ENCODE results near the gene HPN.

Gene HPN

DNA sequence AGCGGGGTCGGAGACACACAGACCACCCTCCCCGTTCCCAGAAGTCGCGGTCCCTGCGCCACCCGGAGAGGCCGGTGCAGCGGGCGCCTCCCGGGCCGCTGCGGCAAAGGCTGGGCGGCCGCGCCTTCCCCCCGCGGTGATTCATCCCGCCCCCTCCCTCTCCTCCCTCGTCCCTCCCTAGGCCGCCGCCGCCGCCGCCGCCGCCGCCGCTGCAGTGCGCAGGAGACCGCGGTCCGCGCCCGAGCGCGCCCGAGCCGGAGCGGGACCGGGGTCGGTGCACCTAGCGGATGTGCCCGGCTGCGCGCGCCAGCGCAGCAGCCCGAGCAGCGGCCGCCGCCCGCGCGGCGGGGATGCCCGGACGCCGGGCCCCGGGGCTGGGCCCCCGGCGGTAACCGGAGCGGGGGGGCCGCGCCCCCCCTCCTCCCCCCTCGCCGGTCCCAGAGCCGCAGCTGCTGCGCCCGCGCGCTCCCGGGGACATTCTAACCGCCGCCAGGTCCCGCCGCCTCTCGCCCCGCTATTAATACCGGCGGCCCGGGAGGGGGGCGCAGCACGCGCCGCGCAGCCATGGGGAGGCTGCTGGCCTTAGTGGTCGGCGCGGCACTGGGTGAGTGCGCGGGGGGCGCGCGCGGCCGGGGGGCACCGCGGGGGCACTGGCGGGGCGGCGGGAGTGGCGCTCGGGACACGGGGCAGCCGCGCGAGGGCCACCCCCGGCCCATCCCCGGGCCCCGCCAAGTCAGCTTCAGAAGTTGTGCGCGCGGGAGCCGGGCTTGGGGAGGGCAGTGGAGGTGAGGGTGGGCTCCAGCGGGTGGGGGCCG is 11.1 kb upstream of the HPN start, which contains the start of gene SCN1B:
TSS of gene SCN1B (plus strand) at position 214 of the 815 bp plus-strand sequence. CDS start at position 565, 351 bp downstream.
- DNase-seq (ENCODE audit: extremely low spot score), result peak; percentile 75
- POLR2A ChIA-PET, result no interaction called here
- TF ChIP-seq L3MBTL2 (conservative IDR thresholded peaks at IDR 0.05) (no peak), SP1 (IDR thresholded peaks at IDR 0.05) (no peak), FOXM1 (IDR thresholded peaks at IDR 0.05; ENCODE audit: borderline replicate concordance) (peak; percentile 87), TARDBP (IDR thresholded peaks at IDR 0.05) (no peak)
- CTCF ChIA-PET, result no interaction called here

DNA sequence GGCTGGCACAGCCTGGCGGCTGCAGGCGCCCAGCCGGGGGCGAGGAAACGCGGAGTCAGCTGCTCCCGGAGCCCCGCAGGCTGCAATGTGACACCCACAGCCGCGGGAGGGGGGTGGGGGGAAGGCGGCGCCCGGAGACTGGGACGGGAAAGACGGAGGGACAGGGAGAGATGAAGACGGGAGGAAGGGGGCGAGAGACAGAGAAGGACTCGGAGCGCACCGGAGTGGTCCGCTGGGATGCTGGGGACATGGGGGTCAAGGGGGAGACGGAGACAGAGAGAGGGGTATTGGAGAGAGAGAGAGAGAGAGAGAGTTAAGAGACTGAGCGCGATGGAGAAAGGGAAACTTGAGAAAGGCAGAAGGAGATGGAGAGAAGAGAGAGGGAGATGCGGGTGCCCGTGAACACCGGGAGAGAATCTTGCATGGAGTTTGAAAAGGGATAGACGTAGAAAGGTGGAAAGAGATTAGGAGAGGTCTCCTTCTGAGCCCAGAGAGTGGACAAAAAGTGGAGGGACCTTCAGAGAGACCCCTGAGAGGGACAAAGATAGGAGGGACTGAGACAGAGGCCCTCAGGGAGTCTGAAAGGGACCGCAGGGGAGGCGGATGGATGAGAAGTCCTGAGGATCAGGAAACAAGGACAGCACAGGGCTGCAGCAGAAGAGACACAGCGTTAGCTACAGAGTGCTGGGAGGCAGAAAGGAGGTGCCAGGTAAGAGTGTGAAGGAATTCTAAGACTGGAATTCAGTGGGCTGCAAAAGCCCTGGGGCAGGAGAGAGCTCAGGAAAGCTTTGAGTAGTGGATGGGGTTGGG is 10.2 kb upstream of the HPN start:
- DNase-seq (ENCODE audit: extremely low spot score), result peak; percentile 48
- CTCF ChIA-PET, result no interaction called here
- POLR2A ChIA-PET, result no interaction called here
- TF ChIP-seq ARNT (IDR thresholded peaks at IDR 0.05) (no peak), FOXK2 (IDR thresholded peaks at IDR 0.05) (no peak), ZNF384 (IDR thresholded peaks at IDR 0.05) (no peak)

DNA sequence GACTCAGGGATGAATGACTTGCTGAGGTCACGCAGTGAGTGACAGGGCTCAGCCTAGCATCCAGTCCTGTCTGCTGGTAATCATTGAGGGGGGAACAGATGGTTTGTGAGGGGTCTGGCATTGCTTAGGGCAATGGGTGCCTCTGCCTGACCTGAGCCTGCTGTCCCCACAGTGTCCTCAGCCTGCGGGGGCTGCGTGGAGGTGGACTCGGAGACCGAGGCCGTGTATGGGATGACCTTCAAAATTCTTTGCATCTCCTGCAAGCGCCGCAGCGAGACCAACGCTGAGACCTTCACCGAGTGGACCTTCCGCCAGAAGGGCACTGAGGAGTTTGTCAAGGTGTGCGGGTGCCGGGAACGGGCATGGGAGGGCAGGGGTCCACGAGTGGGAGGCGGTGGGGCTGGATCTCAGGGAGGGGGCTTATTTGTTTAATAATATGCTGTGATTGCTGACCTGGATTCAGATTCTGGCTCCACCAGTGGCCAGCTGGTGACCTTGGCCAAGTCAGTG is 9.1 kb upstream of the HPN start:
- DNase-seq (ENCODE audit: extremely low spot score), result no peak
- TF ChIP-seq L3MBTL2 (conservative IDR thresholded peaks at IDR 0.05), result no peak
- no peak for TF ChIP-seq FOXM1 (IDR thresholded peaks at IDR 0.05; ENCODE audit: borderline replicate concordance)
- TF ChIP-seq FOXA1 (IDR thresholded peaks at IDR 0.05), result no peak
- TF ChIP-seq BHLHE40 (IDR thresholded peaks at IDR 0.05; ENCODE audit: borderline replicate concordance), result no peak
- no peak for TF ChIP-seq HDGF (IDR thresholded peaks at IDR 0.05; ENCODE audit: borderline replicate concordance)
- TF ChIP-seq LEF1 (IDR thresholded peaks at IDR 0.05; ENCODE audit: borderline replicate concordance), result no peak
- TF ChIP-seq CTBP1 (IDR thresholded peaks at IDR 0.05; ENCODE audit: borderline replicate concordance), result no peak
- TF ChIP-seq SP1 (IDR thresholded peaks at IDR 0.05), result no peak
- POLR2A ChIA-PET, result no interaction called here
- CTCF ChIA-PET, result no interaction called here

DNA sequence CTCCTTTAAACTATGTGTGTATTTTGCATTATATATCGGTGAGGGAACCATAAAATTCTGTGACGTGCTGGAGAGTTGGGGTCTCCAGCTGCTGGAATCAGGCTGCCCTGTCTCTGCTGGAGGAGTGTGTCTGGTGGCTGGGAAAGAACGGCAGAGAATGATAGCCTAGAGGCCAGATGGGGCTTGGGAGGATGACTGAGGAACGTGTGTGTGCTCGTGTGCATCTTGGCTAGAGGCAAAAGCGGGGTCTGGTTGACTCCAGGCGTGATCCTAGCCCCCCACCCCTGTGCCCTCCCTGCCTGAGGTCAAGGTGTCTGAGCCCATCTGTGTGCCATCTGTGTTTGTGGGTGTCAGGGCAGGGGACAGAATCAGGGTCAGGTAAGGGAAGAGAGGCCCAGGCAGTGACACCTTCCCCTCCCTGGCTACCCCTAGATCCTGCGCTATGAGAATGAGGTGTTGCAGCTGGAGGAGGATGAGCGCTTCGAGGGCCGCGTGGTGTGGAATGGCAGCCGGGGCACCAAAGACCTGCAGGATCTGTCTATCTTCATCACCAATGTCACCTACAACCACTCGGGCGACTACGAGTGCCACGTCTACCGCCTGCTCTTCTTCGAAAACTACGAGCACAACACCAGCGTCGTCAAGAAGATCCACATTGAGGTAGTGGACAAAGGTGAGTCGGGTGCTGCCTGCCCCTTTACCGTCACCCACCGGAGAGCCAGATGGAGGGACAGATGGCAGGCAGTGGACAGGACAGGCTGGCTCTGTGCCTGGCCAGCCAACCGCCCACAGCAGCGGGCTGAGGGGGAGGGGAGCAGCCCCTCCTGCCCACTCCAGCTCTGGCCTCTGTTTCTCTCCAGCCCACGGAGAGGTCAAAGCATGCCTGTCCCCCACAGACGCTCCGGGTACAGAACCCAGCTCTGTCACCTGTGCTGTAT is 8.2 kb upstream of the HPN start:
- ChIA-PET CTCF (interaction anchor here (1.4 kb wide), 1 partner anchor 11 kb away, joined by 7 read pairs; no protein-coding TSS in a partner anchor), POLR2A (no interaction called here)
- DNase-seq (ENCODE audit: extremely low spot score), result no peak
- TF ChIP-seq BHLHE40 (IDR thresholded peaks at IDR 0.05; ENCODE audit: borderline replicate concordance), result no peak
- TF ChIP-seq TARDBP (IDR thresholded peaks at IDR 0.05), result no peak
- TF ChIP-seq FOXK2 (IDR thresholded peaks at IDR 0.05), result no peak
- TF ChIP-seq, protein P1, sequence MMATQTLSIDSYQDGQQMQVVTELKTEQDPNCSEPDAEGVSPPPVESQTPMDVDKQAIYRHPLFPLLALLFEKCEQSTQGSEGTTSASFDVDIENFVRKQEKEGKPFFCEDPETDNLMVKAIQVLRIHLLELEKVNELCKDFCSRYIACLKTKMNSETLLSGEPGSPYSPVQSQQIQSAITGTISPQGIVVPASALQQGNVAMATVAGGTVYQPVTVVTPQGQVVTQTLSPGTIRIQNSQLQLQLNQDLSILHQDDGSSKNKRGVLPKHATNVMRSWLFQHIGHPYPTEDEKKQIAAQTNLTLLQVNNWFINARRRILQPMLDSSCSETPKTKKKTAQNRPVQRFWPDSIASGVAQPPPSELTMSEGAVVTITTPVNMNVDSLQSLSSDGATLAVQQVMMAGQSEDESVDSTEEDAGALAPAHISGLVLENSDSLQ (IDR thresholded peaks at IDR 0.05), result no peak
- no peak for TF ChIP-seq CTBP1 (IDR thresholded peaks at IDR 0.05; ENCODE audit: borderline replicate concordance)
- TF ChIP-seq NFRKB (IDR thresholded peaks at IDR 0.05), result no peak
- TF ChIP-seq FOXA1 (IDR thresholded peaks at IDR 0.05), result no peak
- TF ChIP-seq SP1 (IDR thresholded peaks at IDR 0.05), result no peak
- no peak for TF ChIP-seq L3MBTL2 (conservative IDR thresholded peaks at IDR 0.05)
- no peak for TF ChIP-seq SUZ12 (IDR thresholded peaks at IDR 0.05)
- TF ChIP-seq LEF1 (IDR thresholded peaks at IDR 0.05; ENCODE audit: borderline replicate concordance), result no peak
- TF ChIP-seq ARNT (IDR thresholded peaks at IDR 0.05), result no peak
- TF ChIP-seq ELF4 (IDR thresholded peaks at IDR 0.05), result no peak
- no peak for TF ChIP-seq ZNF384 (IDR thresholded peaks at IDR 0.05)
- no peak for TF ChIP-seq HDGF (IDR thresholded peaks at IDR 0.05; ENCODE audit: borderline replicate concordance)
- no peak for TF ChIP-seq FOXM1 (IDR thresholded peaks at IDR 0.05; ENCODE audit: borderline replicate concordance)

DNA sequence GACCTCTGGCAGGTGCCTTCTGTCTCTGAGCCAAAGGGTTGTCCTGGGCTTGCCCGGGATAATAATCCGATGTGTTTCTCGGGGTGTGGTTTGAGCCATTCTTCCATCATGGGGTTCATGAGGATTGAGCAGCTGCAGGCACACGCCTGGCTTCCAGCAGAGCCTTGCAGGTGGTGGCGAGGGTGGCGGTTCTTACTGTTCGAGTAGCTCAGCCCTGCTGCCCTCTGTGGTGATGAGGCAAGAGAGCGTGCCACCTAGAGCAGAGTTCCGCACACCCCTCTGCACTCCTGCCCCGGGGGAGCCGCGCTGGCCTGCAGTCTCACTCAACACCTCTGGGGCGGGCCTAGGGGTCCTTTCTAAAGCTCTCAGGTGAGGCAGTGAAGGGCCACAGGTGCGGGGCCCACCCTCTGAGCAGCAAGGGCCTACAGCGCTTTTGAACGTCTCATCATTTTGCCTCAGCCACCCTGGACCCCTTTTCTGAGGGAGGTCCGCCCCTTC is 7.5 kb upstream of the HPN start:
- no peak for DNase-seq (ENCODE audit: extremely low spot score)
- ChIA-PET POLR2A (no interaction called here), CTCF (interaction anchor here (1.4 kb wide), 1 partner anchor 10 kb away, joined by 7 read pairs; no protein-coding TSS in a partner anchor)
- no peak for TF ChIP-seq ZNF384 (IDR thresholded peaks at IDR 0.05)
- no peak for TF ChIP-seq TARDBP (IDR thresholded peaks at IDR 0.05)
- TF ChIP-seq, protein P1 (IDR thresholded peaks at IDR 0.05), result no peak
- TF ChIP-seq LEF1 (IDR thresholded peaks at IDR 0.05; ENCODE audit: borderline replicate concordance), result no peak

Measured in HEK293T (cell line).